HuH-7 (cell line): ENCODE results near the gene SDK1.

Experiments
- DNase-seq: peaks from one replicate; pipeline ENCODE4 v3.0.0; 2011; ENCODE audit warnings: low spot score

The SDK1 gene

GRCh38 chr7:4022265-4022664, 721.2 kb downstream of the SDK1 start:
- no peak for DNase-seq

- no peak for DNase-seq
Observed at GRCh38 chr7:4023502-4023901, 722.5 kb downstream of the SDK1 start.

- DNase-seq: no peak
Observed at GRCh38 chr7:4024133-4024532, 723.1 kb downstream of the SDK1 start.

- no peak for DNase-seq
Observed at GRCh38 chr7:4024806-4025205, 723.8 kb downstream of the SDK1 start.

GRCh38 chr7:4025210-4025609, 724.2 kb downstream of the SDK1 start:
- no peak for DNase-seq

GRCh38 chr7:4025694-4026615, 724.9 kb downstream of the SDK1 start:
- no peak for DNase-seq

- no peak for DNase-seq
Observed at GRCh38 chr7:4026941-4027486, 726.0 kb downstream of the SDK1 start.

- no peak for DNase-seq
Observed at GRCh38 chr7:4028221-4028620, 727.2 kb downstream of the SDK1 start.

GRCh38 chr7:4029941-4030340, 728.9 kb downstream of the SDK1 start:
- DNase-seq: no peak

GRCh38 chr7:4030346-4030950, 729.4 kb downstream of the SDK1 start:
- DNase-seq: no peak

GRCh38 chr7:4033996-4034395, 732.9 kb downstream of the SDK1 start:
- no peak for DNase-seq

GRCh38 chr7:4037308-4037707, 736.3 kb downstream of the SDK1 start:
- no peak for DNase-seq

GRCh38 chr7:4037877-4038276, 736.8 kb downstream of the SDK1 start:
- no peak for DNase-seq

GRCh38 chr7:4040109-4040928, 739.3 kb downstream of the SDK1 start:
- DNase-seq: no peak

- DNase-seq: no peak
Observed at GRCh38 chr7:4042402-4043045, 741.5 kb downstream of the SDK1 start.

- DNase-seq: no peak
Observed at GRCh38 chr7:4043988-4044387, 742.9 kb downstream of the SDK1 start.

- no peak for DNase-seq
Observed at GRCh38 chr7:4045450-4045849, 744.4 kb downstream of the SDK1 start.

- DNase-seq: no peak
Observed at GRCh38 chr7:4045975-4046374, 744.9 kb downstream of the SDK1 start.

- DNase-seq: no peak
Observed at GRCh38 chr7:4048336-4048735, 747.3 kb downstream of the SDK1 start.

- no peak for DNase-seq
Observed at GRCh38 chr7:4049202-4049601, 748.1 kb downstream of the SDK1 start.

GRCh38 chr7:4050126-4050660, 749.1 kb downstream of the SDK1 start:
- DNase-seq: no peak

- no peak for DNase-seq
Observed at GRCh38 chr7:4051696-4052095, 750.6 kb downstream of the SDK1 start.
